Ishikawa (cell line): ENCODE results near the gene NEGR1.

Experiments
- CEBPB ChIP-seq: IDR thresholded peaks from 2 replicates; pipeline ENCODE4 v1.6.1; 2012
- CREB1 ChIP-seq: IDR thresholded peaks from 2 replicates; pipeline ENCODE4 v1.6.1; 2012; ENCODE audit warnings: low read depth
- EGR1 ChIP-seq: IDR thresholded peaks from 2 replicates; pipeline ENCODE4 v1.6.1; 2012
- EP300 ChIP-seq: IDR thresholded peaks from 2 replicates; pipeline ENCODE4 v1.6.1; 2012; ENCODE audit warnings: borderline replicate concordance
- FOXM1 ChIP-seq: IDR thresholded peaks from 2 replicates; pipeline ENCODE4 v1.6.1; 2012; ENCODE audit warnings: low read depth, borderline replicate concordance
- NFIC ChIP-seq: IDR thresholded peaks from 2 replicates; pipeline ENCODE4 v1.6.1; 2012
- RAD21 ChIP-seq: IDR thresholded peaks from 2 replicates; pipeline ENCODE4 v1.6.1; 2012; ENCODE audit warnings: low read depth
- TAF1 ChIP-seq: IDR thresholded peaks from 2 replicates; pipeline ENCODE4 v1.6.1; 2012; ENCODE audit warnings: low read depth, mild to moderate bottlenecking
- TCF12 ChIP-seq: IDR thresholded peaks from 2 replicates; pipeline ENCODE4 v1.6.1; 2012; ENCODE audit warnings: low read depth
- TEAD4 ChIP-seq: IDR thresholded peaks from 2 replicates; pipeline ENCODE4 v1.6.1; 2012
- YY1 ChIP-seq: IDR thresholded peaks from 2 replicates; pipeline ENCODE4 v1.6.1; 2012; ENCODE audit warnings: low read depth
- ZBTB7A ChIP-seq: IDR thresholded peaks from 2 replicates; pipeline ENCODE4 v1.6.1; 2012; ENCODE audit warnings: low read depth
- TF ChIP-seq, protein P1 (sequence below): IDR thresholded peaks from 2 replicates; pipeline ENCODE4 v1.6.1; 2012
- TF ChIP-seq, protein P2 (sequence below): IDR thresholded peaks from 2 replicates; pipeline ENCODE4 v1.6.1; 2012
- TF ChIP-seq, protein P3 (sequence below): IDR thresholded peaks from 2 replicates; pipeline ENCODE4 v1.6.1; 2012; ENCODE audit warnings: low read depth, mild to moderate bottlenecking

Gene NEGR1

DNA sequence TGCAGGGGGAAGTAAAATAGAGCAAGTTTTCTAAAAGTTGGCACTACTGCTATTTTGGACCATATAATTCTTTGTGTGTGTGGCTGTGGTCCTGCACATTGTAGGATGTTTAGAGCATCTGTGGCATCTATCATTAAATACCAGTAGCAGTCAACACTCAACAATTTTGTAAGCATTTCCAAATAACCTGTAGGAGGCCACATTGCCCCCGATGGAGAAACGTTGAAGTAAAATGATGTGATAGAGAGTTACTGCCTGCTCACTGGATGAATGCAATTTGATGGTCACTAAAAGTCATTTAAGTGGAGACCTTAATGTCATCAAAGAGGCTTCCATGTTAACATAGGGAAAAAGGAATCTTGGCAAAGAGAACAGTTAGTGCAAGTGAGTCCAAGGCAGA lies 560.8 kb downstream of the NEGR1 start:
- TF ChIP-seq, protein P1, sequence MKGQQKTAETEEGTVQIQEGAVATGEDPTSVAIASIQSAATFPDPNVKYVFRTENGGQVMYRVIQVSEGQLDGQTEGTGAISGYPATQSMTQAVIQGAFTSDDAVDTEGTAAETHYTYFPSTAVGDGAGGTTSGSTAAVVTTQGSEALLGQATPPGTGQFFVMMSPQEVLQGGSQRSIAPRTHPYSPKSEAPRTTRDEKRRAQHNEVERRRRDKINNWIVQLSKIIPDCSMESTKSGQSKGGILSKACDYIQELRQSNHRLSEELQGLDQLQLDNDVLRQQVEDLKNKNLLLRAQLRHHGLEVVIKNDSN = no peak
- TF ChIP-seq TCF12 (no peak), FOXM1 (no peak), ZBTB7A (no peak), CREB1 (no peak), YY1 (no peak), TEAD4 (no peak), CEBPB (no peak), TAF1 (no peak), NFIC (no peak), RAD21 (no peak), EGR1 (no peak), EP300 (no peak)
- TF ChIP-seq, protein P2, sequence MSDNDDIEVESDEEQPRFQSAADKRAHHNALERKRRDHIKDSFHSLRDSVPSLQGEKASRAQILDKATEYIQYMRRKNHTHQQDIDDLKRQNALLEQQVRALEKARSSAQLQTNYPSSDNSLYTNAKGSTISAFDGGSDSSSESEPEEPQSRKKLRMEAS = no peak
- TF ChIP-seq, protein P3, sequence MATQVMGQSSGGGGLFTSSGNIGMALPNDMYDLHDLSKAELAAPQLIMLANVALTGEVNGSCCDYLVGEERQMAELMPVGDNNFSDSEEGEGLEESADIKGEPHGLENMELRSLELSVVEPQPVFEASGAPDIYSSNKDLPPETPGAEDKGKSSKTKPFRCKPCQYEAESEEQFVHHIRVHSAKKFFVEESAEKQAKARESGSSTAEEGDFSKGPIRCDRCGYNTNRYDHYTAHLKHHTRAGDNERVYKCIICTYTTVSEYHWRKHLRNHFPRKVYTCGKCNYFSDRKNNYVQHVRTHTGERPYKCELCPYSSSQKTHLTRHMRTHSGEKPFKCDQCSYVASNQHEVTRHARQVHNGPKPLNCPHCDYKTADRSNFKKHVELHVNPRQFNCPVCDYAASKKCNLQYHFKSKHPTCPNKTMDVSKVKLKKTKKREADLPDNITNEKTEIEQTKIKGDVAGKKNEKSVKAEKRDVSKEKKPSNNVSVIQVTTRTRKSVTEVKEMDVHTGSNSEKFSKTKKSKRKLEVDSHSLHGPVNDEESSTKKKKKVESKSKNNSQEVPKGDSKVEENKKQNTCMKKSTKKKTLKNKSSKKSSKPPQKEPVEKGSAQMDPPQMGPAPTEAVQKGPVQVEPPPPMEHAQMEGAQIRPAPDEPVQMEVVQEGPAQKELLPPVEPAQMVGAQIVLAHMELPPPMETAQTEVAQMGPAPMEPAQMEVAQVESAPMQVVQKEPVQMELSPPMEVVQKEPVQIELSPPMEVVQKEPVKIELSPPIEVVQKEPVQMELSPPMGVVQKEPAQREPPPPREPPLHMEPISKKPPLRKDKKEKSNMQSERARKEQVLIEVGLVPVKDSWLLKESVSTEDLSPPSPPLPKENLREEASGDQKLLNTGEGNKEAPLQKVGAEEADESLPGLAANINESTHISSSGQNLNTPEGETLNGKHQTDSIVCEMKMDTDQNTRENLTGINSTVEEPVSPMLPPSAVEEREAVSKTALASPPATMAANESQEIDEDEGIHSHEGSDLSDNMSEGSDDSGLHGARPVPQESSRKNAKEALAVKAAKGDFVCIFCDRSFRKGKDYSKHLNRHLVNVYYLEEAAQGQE = no peak

DNA sequence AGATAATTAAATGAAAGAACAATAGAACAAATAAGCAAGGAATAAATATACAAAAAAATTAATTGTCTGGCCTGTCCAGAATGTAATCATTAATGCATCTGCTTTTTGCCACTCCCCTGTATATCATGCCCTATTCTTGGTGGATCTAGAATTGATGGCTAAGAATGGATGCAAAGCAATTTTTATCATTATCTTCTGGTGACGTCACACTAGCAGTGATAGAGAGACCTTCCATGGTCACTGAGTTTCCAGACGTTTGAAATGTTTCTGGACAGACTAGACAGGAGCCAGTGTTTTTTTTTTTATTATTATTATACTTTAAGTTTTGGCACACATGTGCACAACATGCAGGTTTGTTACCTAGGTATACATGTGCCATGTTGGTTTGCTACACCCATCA lies 563.0 kb downstream of the NEGR1 start:
- TF ChIP-seq TAF1 (no peak), EGR1 (no peak), RAD21 (no peak), NFIC (no peak), TEAD4 (no peak), CEBPB (no peak), FOXM1 (no peak), CREB1 (no peak), YY1 (no peak)
- TF ChIP-seq, protein P3 = no peak
- TF ChIP-seq, protein P2 = no peak

GRCh38 chr1:71717186-71717585 lies 565.2 kb downstream of the NEGR1 start:
- no peak for TF ChIP-seq TCF12
- no peak for TF ChIP-seq ZBTB7A
- TF ChIP-seq CREB1 = no peak
- no peak for TF ChIP-seq FOXM1
- TF ChIP-seq TAF1 = no peak
- no peak for TF ChIP-seq RAD21
- TF ChIP-seq, protein P2 = no peak
- no peak for TF ChIP-seq EGR1
- TF ChIP-seq, protein P3 = no peak
- TF ChIP-seq TEAD4 = no peak
- no peak for TF ChIP-seq EP300
- no peak for TF ChIP-seq YY1

DNA sequence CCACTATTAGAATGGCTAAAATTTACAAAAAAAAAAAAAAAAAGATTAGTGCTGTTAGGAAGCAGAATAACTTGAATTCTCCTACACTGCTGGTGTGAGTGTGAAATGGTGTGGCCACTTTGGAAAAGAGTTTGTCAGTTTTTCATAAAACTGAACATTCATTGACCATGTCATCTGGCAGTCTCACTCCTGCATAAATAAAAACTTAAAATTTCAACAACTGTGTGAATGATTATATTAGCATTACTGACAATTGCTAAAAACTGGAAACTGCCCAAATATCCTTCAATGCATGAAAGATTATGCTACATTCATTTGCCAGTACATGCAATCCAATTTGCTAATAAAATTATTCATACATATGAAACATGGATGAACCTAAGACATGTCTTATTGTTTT lies 570.9 kb downstream of the NEGR1 start:
- TF ChIP-seq EP300 = no peak
- no peak for TF ChIP-seq FOXM1
- TF ChIP-seq NFIC = no peak
- no peak for TF ChIP-seq YY1
- TF ChIP-seq CEBPB = no peak
- TF ChIP-seq ZBTB7A = no peak
- TF ChIP-seq, protein P2 = no peak
- TF ChIP-seq, protein P1 = no peak
- TF ChIP-seq, protein P3 = no peak
